H9 (cell line): Measurements from ENCODE around the gene RGPD4. TPM values are rescaled to one million over a fixed set of nuclear protein-coding genes. Genes with fewer than 3 reads are reported as not detected.

Experiments
- DNase-seq: peaks from one replicate; pipeline ENCODE4 v3.0.0-alpha.2; 2017
- H2AFZ ChIP-seq: one replicate; pipeline ENCODE4 v1.6.1; 2013; ENCODE audit warnings: mild to moderate bottlenecking, low read length, control low read depth, moderate library complexity
- H2AK5ac ChIP-seq: 2 replicates; pipeline ENCODE4 v1.6.1; 2013; ENCODE audit warnings: low read length, control low read depth, mixed read lengths; ENCODE audit not compliant: insufficient read length
- H2BK120ac ChIP-seq: one replicate; pipeline ENCODE4 v1.6.1; 2013; ENCODE audit warnings: low read depth, mild to moderate bottlenecking, low read length, control low read depth, inconsistent platforms; ENCODE audit not compliant: poor library complexity, severe bottlenecking
- H2BK12ac ChIP-seq: 2 replicates; pipeline ENCODE4 v1.6.1; 2013; ENCODE audit warnings: low read length, control low read depth, mixed read lengths, low read depth; ENCODE audit not compliant: insufficient read length
- H2BK15ac ChIP-seq: 2 replicates; pipeline ENCODE4 v1.6.1; 2013; ENCODE audit warnings: low read depth, low read length, control low read depth
- H2BK20ac ChIP-seq: one replicate; pipeline ENCODE4 v1.6.1; 2013; ENCODE audit warnings: low read depth, mild to moderate bottlenecking, low read length, control low read depth, inconsistent platforms; ENCODE audit not compliant: poor library complexity, severe bottlenecking
- H2BK5ac ChIP-seq: 2 replicates; pipeline ENCODE4 v1.6.1; 2013; ENCODE audit warnings: low read length, control low read depth, mixed read lengths; ENCODE audit not compliant: insufficient read length
- H3K14ac ChIP-seq: 2 replicates; pipeline ENCODE4 v1.6.1; 2013; ENCODE audit warnings: low read length, control low read depth; ENCODE audit not compliant: insufficient read depth
- H3K18ac ChIP-seq: 2 replicates; pipeline ENCODE4 v1.6.1; 2013; ENCODE audit warnings: low read depth, mild to moderate bottlenecking, mixed read lengths, low read length, control low read depth; ENCODE audit not compliant: insufficient read length
- H3K23ac ChIP-seq: 2 replicates; pipeline ENCODE4 v1.6.1; 2013; ENCODE audit warnings: low read length, control low read depth, mixed read lengths, low read depth; ENCODE audit not compliant: insufficient read length
- H3K23me2 ChIP-seq: 2 replicates; pipeline ENCODE4 v1.6.1; 2013; ENCODE audit warnings: low read depth, mild to moderate bottlenecking, mixed read lengths, low read length, control low read depth; ENCODE audit not compliant: insufficient read length, poor library complexity, severe bottlenecking
- H3K27ac ChIP-seq: 2 replicates; pipeline ENCODE4 v1.5.1; 2013; ENCODE audit warnings: low read length, control low read depth, mixed read lengths, low read depth; ENCODE audit not compliant: insufficient read length
- H3K27me3 ChIP-seq: 2 replicates; pipeline ENCODE4 v1.6.1; 2013; ENCODE audit warnings: low read length, control low read depth, inconsistent platforms; ENCODE audit not compliant: insufficient read depth
- H3K4ac ChIP-seq: 2 replicates; pipeline ENCODE4 v1.6.1; 2013; ENCODE audit warnings: low read depth, mild to moderate bottlenecking, control low read depth, inconsistent platforms, low read length, moderate library complexity
- H3K4me1 ChIP-seq: 2 replicates; pipeline ENCODE4 v1.6.1; 2013; ENCODE audit warnings: low read length, control low read depth, inconsistent platforms; ENCODE audit not compliant: insufficient read depth
- H3K4me2 ChIP-seq: 2 replicates; pipeline ENCODE4 v1.6.1; 2013; ENCODE audit warnings: low read length, control low read depth, mixed read lengths; ENCODE audit not compliant: insufficient read length, insufficient read depth
- H3K56ac ChIP-seq: 2 replicates; pipeline ENCODE4 v1.6.1; 2013; ENCODE audit warnings: low read depth, mild to moderate bottlenecking, mixed read lengths, low read length, control low read depth; ENCODE audit not compliant: insufficient read length
- H3K79me1 ChIP-seq: 2 replicates; pipeline ENCODE4 v1.6.1; 2013; ENCODE audit warnings: low read depth, mild to moderate bottlenecking, moderate library complexity, low read length, control low read depth, inconsistent platforms; ENCODE audit not compliant: insufficient read depth, poor library complexity, severe bottlenecking
- H3K79me2 ChIP-seq: 2 replicates; pipeline ENCODE4 v1.6.1; 2013; ENCODE audit warnings: low read length, control low read depth, inconsistent platforms; ENCODE audit not compliant: insufficient read depth
- H3K9ac ChIP-seq: 2 replicates; pipeline ENCODE4 v1.6.1; 2013; ENCODE audit warnings: low read length, control low read depth, mixed read lengths; ENCODE audit not compliant: insufficient read length; ENCODE audit errors: extremely low read depth
- H3K9me3 ChIP-seq: one replicate; pipeline ENCODE4 v1.6.1; 2013; ENCODE audit warnings: low read depth, low read length, inconsistent platforms; ENCODE audit not compliant: control insufficient read depth
- H3T11ph ChIP-seq: one replicate; pipeline ENCODE4 v1.6.1; 2013; ENCODE audit warnings: mild to moderate bottlenecking, low read length, control low read depth, inconsistent platforms
- H4K20me1 ChIP-seq: one replicate; pipeline ENCODE4 v1.6.1; 2013; ENCODE audit not compliant: control insufficient read depth, insufficient read length, insufficient read depth
- H4K5ac ChIP-seq: 2 replicates; pipeline ENCODE4 v1.6.1; 2013; ENCODE audit warnings: low read depth, mild to moderate bottlenecking, mixed read lengths, low read length, control low read depth; ENCODE audit not compliant: insufficient read length
- H4K8ac ChIP-seq: replicated peaks from 2 replicates; pipeline ENCODE4 v1.6.1; 2013; ENCODE audit warnings: low read length, control low read depth, mixed read lengths, low read depth; ENCODE audit not compliant: insufficient read length
- H4K91ac ChIP-seq: 2 replicates; pipeline ENCODE4 v1.6.1; 2013; ENCODE audit warnings: low read depth, mild to moderate bottlenecking, moderate library complexity, mixed read lengths, low read length, control low read depth; ENCODE audit not compliant: insufficient read length
- H3K27ac Mint-ChIP-seq, 3 experiments: 2 replicates in 2 of 3; 3 replicates in 1 of 3; pipeline ENCODE4 v1.8.0; 2020 to 2021; ENCODE audit warnings: mixed read lengths in 3 of 3, mild to moderate bottlenecking in 1 of 3, moderate library complexity in 1 of 3
- H3K27me3 Mint-ChIP-seq: 2 replicates; pipeline ENCODE4 v1.8.0; 2021; ENCODE audit warnings: low read depth, mild to moderate bottlenecking, moderate library complexity, mixed read lengths
- H3K36me3 Mint-ChIP-seq, 3 experiments: 2 replicates in 2 of 3; 3 replicates in 1 of 3; pipeline ENCODE4 v1.8.0; 2020 to 2021; ENCODE audit warnings: low read depth in 3 of 3, mixed read lengths in 3 of 3; ENCODE audit not compliant: insufficient read depth in 1 of 3
- H3K4me1 Mint-ChIP-seq, 2 experiments: 2 replicates each; pipeline ENCODE4 v1.8.0; 2020; ENCODE audit warnings: mixed read lengths in 2 of 2
- H3K4me3 Mint-ChIP-seq, 2 experiments: 2 replicates in 1 of 2; 3 replicates in 1 of 2; pipeline ENCODE4 v1.8.0; 2020 to 2021; ENCODE audit warnings: mild to moderate bottlenecking in 2 of 2, mixed read lengths in 2 of 2, moderate library complexity in 1 of 2
- H3K9me3 Mint-ChIP-seq, 2 experiments: 2 replicates in 1 of 2; 3 replicates in 1 of 2; pipeline ENCODE4 v1.8.0; 2020; ENCODE audit warnings: mild to moderate bottlenecking in 2 of 2, mixed read lengths in 2 of 2, moderate library complexity in 1 of 2
- WGBS: extraction: QIAGEN DNeasy Blood & Tissue Kit; methylation state at CpG from one replicate; pipeline ENCODE4 v1.1.7; 2013; ENCODE audit warnings: missing lambda C conversion rate, low lambda C conversion rate, mixed read lengths; ENCODE audit not compliant: insufficient read length; ENCODE audit errors: extremely low coverage; 5-methylcytosine and 5-hydroxymethylcytosine counted together
- total RNA-seq: library from RNA; stranded (reverse); gene quantifications from 2 replicates; pipeline ENCODE4 v1.2.1, GENCODE V29; 2021
- TF ChIP-seq, protein P1 (sequence below): fragments of 200-600 bp; sonication (generic); conservative IDR thresholded peaks from 3 replicates; pipeline ENCODE4 v1.8.0; 2021; ENCODE audit warnings: antibody characterized with exemption, mild to moderate bottlenecking

RGPD4 gene
- total RNA-seq, 1 experiment from 2014 or later = 0.07 TPM

DNA sequence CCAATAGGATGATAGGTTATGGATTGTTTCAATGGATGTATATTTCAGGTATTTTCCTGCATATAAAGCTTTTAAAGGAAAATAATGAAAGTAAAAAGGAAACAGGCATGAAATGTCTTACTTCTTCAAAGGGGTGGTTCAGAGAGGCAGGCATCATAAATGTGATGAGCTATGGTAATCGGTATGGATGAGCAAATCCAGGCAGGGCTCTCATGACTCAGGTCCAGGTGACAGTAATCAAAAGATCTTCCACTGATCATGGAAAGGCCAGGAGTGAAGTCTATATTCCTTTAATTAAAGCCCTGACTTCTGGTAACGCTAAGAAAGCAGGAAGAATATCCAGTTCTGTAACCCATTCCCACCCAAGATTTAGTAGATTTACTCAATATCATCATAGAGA lies 48.7 kb upstream of the RGPD4 start:
- Histone ChIP-seq H3K9ac (no peak overlapping the region), H3K27me3 (no peaks in the 10 kb centered on the region), H3K9me3 (no peaks in the 10 kb centered on the region), H3K23ac (no peak overlapping the region), H2AK5ac (no peak overlapping the region), H3K4me1 (no peaks in the 10 kb centered on the region), H3K4me2 (no peak overlapping the region), H4K5ac (no peak overlapping the region), H2BK120ac (no peak overlapping the region), H3K18ac (no peak overlapping the region), H3T11ph (no peak overlapping the region), H3K79me2 (no peaks in the 10 kb centered on the region), H3K56ac (no peak overlapping the region), H2BK5ac (no peak overlapping the region), H4K8ac (no peak overlapping the region), H2AFZ (no peak overlapping the region), H4K91ac (no peak overlapping the region), H3K23me2 (no peaks in the 10 kb centered on the region), H2BK20ac (no peak overlapping the region), H2BK12ac (no peak overlapping the region), H2BK15ac (no peak overlapping the region), H3K27ac (no peak overlapping the region), H4K20me1 (no peaks in the 10 kb centered on the region), H3K4ac (no peak overlapping the region), H3K79me1 (no peaks in the 10 kb centered on the region), H3K14ac (no peak overlapping the region)
- Mint-ChIP-seq H3K27ac (no peak overlapping the region), H3K4me3 (no peak overlapping the region), H3K4me1 (peaks cover 2 to 4% of the 10 kb centered on the region in 2 experiments; a peak in 1 of 4 replicates), H3K36me3 (no peaks in the 10 kb centered on the region), H3K27me3 (no peaks in the 10 kb centered on the region; the same call in 1 of the 2 replicates), H3K9me3 (no peaks in the 10 kb centered on the region)
- TF ChIP-seq, protein P1, sequence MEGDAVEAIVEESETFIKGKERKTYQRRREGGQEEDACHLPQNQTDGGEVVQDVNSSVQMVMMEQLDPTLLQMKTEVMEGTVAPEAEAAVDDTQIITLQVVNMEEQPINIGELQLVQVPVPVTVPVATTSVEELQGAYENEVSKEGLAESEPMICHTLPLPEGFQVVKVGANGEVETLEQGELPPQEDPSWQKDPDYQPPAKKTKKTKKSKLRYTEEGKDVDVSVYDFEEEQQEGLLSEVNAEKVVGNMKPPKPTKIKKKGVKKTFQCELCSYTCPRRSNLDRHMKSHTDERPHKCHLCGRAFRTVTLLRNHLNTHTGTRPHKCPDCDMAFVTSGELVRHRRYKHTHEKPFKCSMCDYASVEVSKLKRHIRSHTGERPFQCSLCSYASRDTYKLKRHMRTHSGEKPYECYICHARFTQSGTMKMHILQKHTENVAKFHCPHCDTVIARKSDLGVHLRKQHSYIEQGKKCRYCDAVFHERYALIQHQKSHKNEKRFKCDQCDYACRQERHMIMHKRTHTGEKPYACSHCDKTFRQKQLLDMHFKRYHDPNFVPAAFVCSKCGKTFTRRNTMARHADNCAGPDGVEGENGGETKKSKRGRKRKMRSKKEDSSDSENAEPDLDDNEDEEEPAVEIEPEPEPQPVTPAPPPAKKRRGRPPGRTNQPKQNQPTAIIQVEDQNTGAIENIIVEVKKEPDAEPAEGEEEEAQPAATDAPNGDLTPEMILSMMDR = no peak
- no peak for DNase-seq
- no CpG with 5 or more reads among the region's 2 CpGs for WGBS
